ENCODE measurements around the gene CATSPERD.

Gene CATSPERD

GRCh38 chr19:5676772-5677105 lies 43.7 kb upstream of the CATSPERD start:
- DNase-seq (ENCODE audit: insufficient read length, low spot score) (no peak), FAIRE-seq (no peak)
- no peak for TF ChIP-seq CTCF (IDR thresholded peaks at IDR 0.05; ENCODE audit: insufficient read depth, missing control alignments)

- FAIRE-seq (no peak), DNase-seq (ENCODE audit: insufficient read length, low spot score) (no peak)
- TF ChIP-seq CTCF (IDR thresholded peaks at IDR 0.05; ENCODE audit: insufficient read depth, missing control alignments): no peak
These were observed 43.3 kb upstream of the CATSPERD start for GRCh38 chr19:5677136-5677535.

- FAIRE-seq (no peak), DNase-seq (ENCODE audit: insufficient read length, low spot score) (no peak)
- TF ChIP-seq CTCF (IDR thresholded peaks at IDR 0.05; ENCODE audit: insufficient read depth, missing control alignments): no peak
These were observed 42.9 kb upstream of the CATSPERD start for GRCh38 chr19:5677580-5677979.

- no peak for DNase-seq (ENCODE audit: insufficient read length, low spot score)
- FAIRE-seq: no peak
- no peak for TF ChIP-seq CTCF (IDR thresholded peaks at IDR 0.05; ENCODE audit: insufficient read depth, missing control alignments)
These were observed 42.2 kb upstream of the CATSPERD start for GRCh38 chr19:5678071-5678718.

GRCh38 chr19:5679289-5680083 lies 41.0 kb upstream of the CATSPERD start:
- FAIRE-seq: no peak
- no peak for DNase-seq (ENCODE audit: insufficient read length, low spot score)
- no peak for TF ChIP-seq CTCF (IDR thresholded peaks at IDR 0.05; ENCODE audit: insufficient read depth, missing control alignments)

GRCh38 chr19:5680084-5680436 lies 40.4 kb upstream of the CATSPERD start:
- FAIRE-seq: no peak
- no peak for DNase-seq (ENCODE audit: insufficient read length, low spot score)
- no peak for TF ChIP-seq CTCF (IDR thresholded peaks at IDR 0.05; ENCODE audit: insufficient read depth, missing control alignments)
